Activated T-cell treated with anti-CD3 and anti-CD28 coated beads, Interleukin-2, amount 50 U/mL, for 4 hours (primary cell): ENCODE results near the gene HOXD8. TPM values are rescaled to one million over a fixed set of nuclear protein-coding genes. Genes with fewer than 3 reads are reported as not detected.

Experiments
- ATAC-seq, 2 donors: fragments of 200-7000 bp; cut with Tn5 transposase; one replicate each; pipeline ENCODE4 v1.10.0; 2021
- DNase-seq: peaks from one replicate; pipeline ENCODE4 v3.0.0-alpha.2; 2020
- H3K27me3 Mint-ChIP-seq: one replicate; pipeline ENCODE4 v1.8.0; 2021; ENCODE audit warnings: low read depth, mixed read lengths
- H3K36me3 Mint-ChIP-seq: one replicate; pipeline ENCODE4 v1.8.0; 2022; ENCODE audit warnings: mixed read lengths; ENCODE audit not compliant: insufficient read depth
- H3K4me1 Mint-ChIP-seq: one replicate; pipeline ENCODE4 v1.8.0; 2021; ENCODE audit warnings: low read depth, mixed read lengths
- H3K4me3 Mint-ChIP-seq: one replicate; pipeline ENCODE4 v1.8.0; 2021; ENCODE audit warnings: mild to moderate bottlenecking, moderate library complexity, mixed read lengths
- H3K9me3 Mint-ChIP-seq: one replicate; pipeline ENCODE4 v1.8.0; 2021; ENCODE audit warnings: mixed read lengths
- total RNA-seq, 3 donors: library from RNA; stranded (reverse); gene quantifications; one replicate each; pipeline ENCODE4 v1.2.1, GENCODE V29; 2021

Gene HOXD8
- total RNA-seq, 3 donors from 2014 or later, result 0.11 TPM; not detected in 2

DNA sequence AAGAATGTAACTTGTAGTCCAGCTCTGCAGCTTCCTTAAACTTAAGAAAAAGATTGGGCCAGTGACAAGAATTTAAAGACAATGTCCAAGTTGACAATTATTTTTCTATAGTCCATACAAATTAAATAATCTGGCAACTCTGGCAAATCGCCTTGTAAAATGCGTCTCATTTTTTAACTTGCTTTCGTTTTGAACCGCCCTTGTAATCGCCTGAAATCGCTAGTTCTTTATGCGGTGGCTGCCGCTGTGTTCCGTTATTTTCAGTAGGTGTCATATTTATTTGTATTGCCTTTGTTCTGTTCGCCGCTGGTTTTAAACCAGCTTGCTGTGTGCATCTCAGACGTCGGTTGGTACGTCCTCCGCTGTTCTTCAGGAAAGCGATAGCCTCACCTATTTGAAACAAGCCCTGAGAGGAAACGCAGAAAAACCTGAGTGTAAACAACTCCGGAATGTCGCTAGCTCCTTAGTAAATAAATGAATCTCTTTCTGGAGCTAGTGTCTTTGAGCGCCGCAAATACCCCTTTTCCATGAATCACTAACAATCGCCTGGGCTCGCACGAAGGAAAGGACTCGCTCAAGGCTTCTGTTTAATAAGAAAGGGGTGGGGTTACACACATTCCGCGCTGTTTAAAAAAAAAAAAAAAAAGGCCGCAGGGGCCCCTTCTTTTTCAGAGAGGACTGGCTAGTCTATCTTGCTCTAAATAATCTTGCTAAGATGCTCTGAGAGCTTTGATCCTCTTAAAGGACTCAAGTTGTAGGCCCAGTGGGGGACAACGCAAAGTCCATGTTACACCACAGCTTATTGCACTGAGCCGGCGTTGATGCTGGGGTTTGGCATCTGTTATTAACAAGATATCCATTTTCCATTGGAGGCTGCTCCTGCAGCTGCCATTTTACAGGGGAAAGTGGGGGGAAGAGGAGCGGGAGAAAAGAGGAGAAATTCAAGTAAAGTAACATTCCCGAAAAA is 3.0 kb downstream of the HOXD8 start:
- Mint-ChIP-seq H3K36me3 (peaks cover 2% of the 10 kb centered on the region), H3K4me3 (peak overlapping the region; percentile 74), H3K27me3 (peaks cover 82% of the 10 kb centered on the region), H3K4me1 (peaks cover 32% of the 10 kb centered on the region), H3K9me3 (peaks cover 4% of the 10 kb centered on the region)
- no peak for ATAC-seq
- DNase-seq, result no peak

GRCh38 chr2:176133389-176133788 is 3.9 kb downstream of the HOXD8 start:
- peaks cover 24% of the 10 kb centered on the region for H3K4me1 Mint-ChIP-seq
- H3K36me3 Mint-ChIP-seq, result peaks cover 2% of the 10 kb centered on the region
- H3K4me3 Mint-ChIP-seq, result no peak overlapping the region
- peaks cover 4% of the 10 kb centered on the region for H3K9me3 Mint-ChIP-seq
- DNase-seq, result no peak
- no peak for ATAC-seq
- peaks cover 82% of the 10 kb centered on the region for H3K27me3 Mint-ChIP-seq

DNA sequence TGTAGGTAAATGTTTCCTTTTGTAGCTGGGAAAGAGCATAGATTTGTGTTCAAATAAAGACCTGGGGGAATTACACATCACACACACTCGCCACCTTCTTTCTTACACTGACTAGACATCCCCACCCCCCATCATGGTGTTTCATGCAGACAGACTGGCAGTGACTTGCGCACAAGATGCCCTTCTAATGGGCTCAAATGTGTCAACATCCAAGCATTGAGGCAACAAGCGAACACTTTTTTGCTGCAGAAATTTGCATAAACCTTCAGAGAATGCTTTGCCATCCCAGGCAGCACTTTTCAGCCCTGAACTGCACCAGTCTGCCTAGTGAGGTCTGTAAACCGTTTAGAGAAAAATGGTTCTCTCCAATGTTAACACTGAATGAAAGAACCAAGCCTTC is 4.5 kb downstream of the HOXD8 start:
- DNase-seq, result no peak
- Mint-ChIP-seq H3K27me3 (peaks cover 82% of the 10 kb centered on the region), H3K9me3 (peaks cover 5% of the 10 kb centered on the region), H3K4me1 (peaks cover 21% of the 10 kb centered on the region), H3K4me3 (no peak overlapping the region), H3K36me3 (peaks cover 2% of the 10 kb centered on the region)
- ATAC-seq, result no peak

DNA sequence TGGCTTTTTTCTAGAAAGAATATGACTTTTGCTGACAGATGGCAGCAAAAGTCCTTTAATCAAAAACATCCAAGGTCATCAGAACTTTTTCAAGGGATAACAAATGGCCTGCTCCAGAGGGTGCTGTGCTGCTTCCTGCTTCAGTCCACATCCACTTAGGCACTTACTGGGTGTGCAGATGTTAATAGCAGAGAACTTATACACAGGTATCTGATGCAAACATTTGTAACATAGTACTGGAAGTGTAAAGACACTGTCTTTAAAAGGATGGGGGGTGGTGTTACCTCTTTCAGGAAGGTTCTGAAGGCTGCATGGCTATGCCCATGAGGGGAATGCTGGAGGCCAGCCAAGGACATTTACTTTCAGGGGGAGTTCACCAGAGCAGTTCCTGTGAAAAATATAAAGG is 5.5 kb downstream of the HOXD8 start:
- ATAC-seq, result no peak
- Mint-ChIP-seq H3K4me3 (no peak overlapping the region), H3K4me1 (peaks cover 22% of the 10 kb centered on the region), H3K27me3 (peaks cover 88% of the 10 kb centered on the region), H3K9me3 (peaks cover 8% of the 10 kb centered on the region), H3K36me3 (peaks cover 2% of the 10 kb centered on the region)
- no peak for DNase-seq

DNA sequence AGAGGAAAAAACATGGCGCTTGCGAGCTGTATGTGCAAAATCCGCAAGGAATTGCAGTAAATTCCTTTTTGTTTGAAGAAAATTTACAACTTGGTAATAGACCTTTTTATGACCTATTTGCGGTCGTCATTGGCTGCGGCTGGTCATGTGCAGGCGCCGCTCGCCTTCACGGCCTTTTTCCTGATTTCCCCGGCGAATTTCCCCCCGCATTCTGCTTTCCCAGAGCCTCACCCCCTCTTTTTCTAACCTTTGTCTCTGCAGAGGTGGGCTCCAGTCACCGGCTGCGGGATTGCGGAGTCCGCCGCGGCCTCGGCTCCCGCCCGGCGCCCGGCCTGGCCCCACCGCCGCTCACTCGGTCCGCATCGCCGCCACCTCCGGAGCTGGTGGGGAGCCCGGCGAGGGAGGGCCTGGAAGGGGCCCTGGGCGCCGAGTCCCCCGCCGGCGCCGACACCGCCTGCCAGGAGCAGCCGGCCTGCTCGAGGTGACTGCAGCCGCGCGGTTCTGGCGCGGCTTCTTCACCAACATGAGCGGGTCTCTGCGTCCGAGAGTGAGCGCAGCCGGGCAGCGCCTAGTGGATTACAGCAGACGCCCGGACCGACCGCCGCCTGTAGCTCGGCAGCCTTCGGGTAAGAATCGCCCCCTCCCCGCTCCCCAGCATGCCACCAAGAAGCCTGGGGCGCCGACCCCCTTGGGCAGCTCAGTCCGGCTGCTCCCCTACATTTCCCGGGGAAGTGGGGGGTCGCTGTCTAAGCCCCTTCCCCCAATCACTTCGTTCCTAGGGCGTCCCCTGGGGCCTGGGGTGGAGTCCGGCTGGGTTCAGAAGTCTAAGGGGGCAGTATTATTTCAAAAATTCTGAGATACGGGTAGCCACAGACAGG is 7.1 kb downstream of the HOXD8 start:
- H3K27me3 Mint-ChIP-seq, result peaks cover 91% of the 10 kb centered on the region
- H3K4me3 Mint-ChIP-seq, result no peak overlapping the region
- H3K9me3 Mint-ChIP-seq, result peaks cover 4% of the 10 kb centered on the region
- H3K36me3 Mint-ChIP-seq, result peaks cover 2% of the 10 kb centered on the region
- peaks cover 24% of the 10 kb centered on the region for H3K4me1 Mint-ChIP-seq
- no peak for DNase-seq
- ATAC-seq, result no peak

- Mint-ChIP-seq H3K27me3 (peaks cover 92% of the 10 kb centered on the region), H3K36me3 (peaks cover 2% of the 10 kb centered on the region), H3K4me3 (no peak overlapping the region), H3K9me3 (peaks cover 4% of the 10 kb centered on the region), H3K4me1 (peaks cover 21% of the 10 kb centered on the region)
- no peak for ATAC-seq
- no peak for DNase-seq
Measured at GRCh38 chr2:176137252-176137580, 7.7 kb downstream of the HOXD8 start.

GRCh38 chr2:176137906-176138305 is 8.4 kb downstream of the HOXD8 start:
- H3K4me1 Mint-ChIP-seq, result peaks cover 18% of the 10 kb centered on the region
- DNase-seq, result no peak
- peaks cover 4% of the 10 kb centered on the region for H3K9me3 Mint-ChIP-seq
- no peak for ATAC-seq
- peaks cover 2% of the 10 kb centered on the region for H3K36me3 Mint-ChIP-seq
- H3K4me3 Mint-ChIP-seq, result no peak overlapping the region
- H3K27me3 Mint-ChIP-seq, result peaks cover 92% of the 10 kb centered on the region

DNA sequence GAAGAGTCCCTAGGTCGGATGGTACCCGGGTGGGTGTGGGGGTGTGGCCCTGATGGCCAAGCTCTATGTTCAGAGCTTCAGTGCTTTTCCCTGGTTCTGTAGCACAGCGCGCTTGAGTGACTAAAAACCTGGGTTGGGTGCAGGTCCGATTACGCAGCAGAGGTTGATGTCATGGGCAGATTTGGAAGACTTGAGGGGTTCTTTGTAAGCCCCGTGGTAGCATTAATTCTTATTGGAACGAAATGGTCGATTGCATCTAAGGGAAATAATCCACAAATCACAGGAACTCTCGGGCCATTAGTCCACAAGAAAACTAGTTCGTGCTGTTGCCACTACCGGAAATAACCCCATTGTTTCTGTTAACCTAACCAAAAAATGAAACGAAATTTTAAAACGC is 9.0 kb downstream of the HOXD8 start:
- Mint-ChIP-seq H3K27me3 (peaks cover 92% of the 10 kb centered on the region), H3K9me3 (peaks cover 4% of the 10 kb centered on the region)
- DNase-seq, result no peak

DNA sequence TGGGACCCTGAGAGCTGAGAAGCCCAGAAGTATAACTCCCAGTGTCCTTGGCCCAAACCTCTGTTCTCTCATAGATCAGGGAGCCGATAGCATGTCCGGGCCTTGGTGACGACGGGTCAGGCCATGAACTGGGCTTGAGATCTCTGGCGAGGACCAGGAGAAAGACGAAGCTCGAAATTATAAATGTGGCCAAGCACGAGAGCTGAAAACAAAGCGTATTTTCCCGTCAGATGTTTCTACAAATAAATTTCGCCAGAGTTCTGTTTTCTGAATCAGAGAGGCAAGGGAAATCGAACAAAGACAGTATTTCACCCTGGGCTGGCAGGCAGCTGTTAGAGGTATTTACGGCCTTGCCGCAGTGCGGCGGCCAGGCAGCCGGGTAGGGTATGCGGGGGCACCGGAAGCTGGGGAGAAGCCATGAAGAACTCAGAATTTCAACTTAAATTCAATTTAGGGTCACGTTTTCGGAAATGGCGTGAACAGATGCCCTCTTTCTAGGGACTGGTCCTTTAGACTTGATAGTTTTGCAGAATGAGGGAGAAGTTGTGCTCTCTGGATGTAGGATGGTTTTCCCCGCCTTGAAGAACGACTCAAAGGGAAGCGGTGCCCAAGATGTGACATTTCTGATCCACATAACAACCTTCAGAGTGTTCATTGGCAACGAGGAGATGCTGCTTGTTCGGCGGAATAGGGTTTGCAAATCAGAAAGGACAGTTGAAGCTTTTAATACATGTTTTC is 9.6 kb downstream of the HOXD8 start:
- ATAC-seq (no peak), DNase-seq (no peak)
- peaks cover 92% of the 10 kb centered on the region for H3K27me3 Mint-ChIP-seq
- H3K4me3 Mint-ChIP-seq, result no peak overlapping the region
- peaks cover 18% of the 10 kb centered on the region for H3K4me1 Mint-ChIP-seq
- peaks cover 2% of the 10 kb centered on the region for H3K36me3 Mint-ChIP-seq
- H3K9me3 Mint-ChIP-seq, result peaks cover 4% of the 10 kb centered on the region

More for the DNA sequence above, 9.0 kb downstream of the HOXD8 start:
- Mint-ChIP-seq H3K4me3 (no peak overlapping the region), H3K4me1 (peaks cover 18% of the 10 kb centered on the region), H3K36me3 (peaks cover 2% of the 10 kb centered on the region)
- no peak for ATAC-seq

- peaks cover 2% of the 10 kb centered on the region for H3K36me3 Mint-ChIP-seq
- H3K4me1 Mint-ChIP-seq, result peaks cover 18% of the 10 kb centered on the region
- DNase-seq (no peak), ATAC-seq (no peak)
- H3K4me3 Mint-ChIP-seq, result no peak overlapping the region
- peaks cover 4% of the 10 kb centered on the region for H3K9me3 Mint-ChIP-seq
- peaks cover 89% of the 10 kb centered on the region for H3K27me3 Mint-ChIP-seq
Measured at GRCh38 chr2:176139661-176140512, 10.4 kb downstream of the HOXD8 start.

- Mint-ChIP-seq H3K4me3 (no peak overlapping the region), H3K36me3 (no peaks in the 10 kb centered on the region), H3K4me1 (peaks cover 13% of the 10 kb centered on the region), H3K9me3 (peaks cover 4% of the 10 kb centered on the region), H3K27me3 (peaks cover 89% of the 10 kb centered on the region)
- DNase-seq (peak; percentile 57), ATAC-seq (peak; percentile 89 to 94)
Measured at GRCh38 chr2:176140513-176141317, 11.2 kb downstream of the HOXD8 start.

DNA sequence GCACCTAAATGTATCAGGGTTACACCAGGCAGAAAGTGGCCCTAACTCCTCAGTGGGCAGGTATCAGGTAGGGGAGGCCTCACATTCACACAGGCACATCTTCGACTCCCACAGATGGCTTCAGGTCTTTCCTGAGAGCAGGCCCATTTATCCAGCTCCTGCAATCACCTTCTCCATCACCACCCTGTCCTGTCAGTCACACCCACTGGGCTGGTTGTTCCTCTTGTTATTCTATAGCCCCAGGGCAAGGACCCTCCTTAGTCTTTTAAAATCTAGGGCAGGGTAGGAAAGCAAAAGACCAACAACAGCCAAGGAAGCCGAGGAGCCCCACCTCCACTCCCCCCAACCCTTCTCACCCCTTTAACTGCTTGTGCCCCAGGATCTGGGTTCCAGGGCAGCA is 12.8 kb downstream of the HOXD8 start:
- Mint-ChIP-seq H3K36me3 (no peaks in the 10 kb centered on the region), H3K4me3 (no peak overlapping the region), H3K27me3 (peaks cover 93% of the 10 kb centered on the region), H3K4me1 (peaks cover 12% of the 10 kb centered on the region), H3K9me3 (peaks cover 4% of the 10 kb centered on the region)
- DNase-seq (no peak), ATAC-seq (no peak)
